ENCODE data around the gene PNPLA2.

The PNPLA2 gene

GRCh38 chr11:862696-863022 is 43.9 kb downstream of the PNPLA2 start:
- DNase-seq: no peak

- DNase-seq: no peak
Observed at GRCh38 chr11:863023-863909, 44.6 kb downstream of the PNPLA2 start.

- DNase-seq: no peak
Observed at GRCh38 chr11:863910-864827, 45.5 kb downstream of the PNPLA2 start.

DNA sequence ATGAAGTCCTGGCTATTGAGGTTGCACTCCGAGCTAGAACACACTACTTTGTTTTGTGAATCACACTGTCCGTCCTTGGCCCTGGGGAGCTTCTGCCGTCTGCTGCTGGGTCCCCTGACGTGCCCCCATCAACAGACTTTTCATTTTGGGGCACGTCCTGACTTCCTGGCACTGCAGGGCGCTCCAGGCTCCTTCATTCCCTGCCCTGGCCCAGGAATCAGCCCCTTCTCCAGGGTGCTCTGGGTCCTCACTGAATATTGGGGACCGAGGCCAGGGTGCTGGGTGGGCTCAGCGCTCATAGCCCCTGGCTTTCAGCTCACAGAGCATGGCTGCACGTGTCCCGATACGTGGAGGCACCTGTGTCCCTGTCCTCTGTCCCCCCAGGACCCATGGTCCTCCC is 46.2 kb downstream of the PNPLA2 start:
- no peak for DNase-seq

- DNase-seq: no peak
Observed at GRCh38 chr11:865462-866430, 47.0 kb downstream of the PNPLA2 start.

- DNase-seq: no peak
Observed at GRCh38 chr11:866481-866880, 47.8 kb downstream of the PNPLA2 start.

GRCh38 chr11:867856-868358 is 49.2 kb downstream of the PNPLA2 start:
- DNase-seq: no peak

GRCh38 chr11:868394-868793 is 49.7 kb downstream of the PNPLA2 start:
- DNase-seq: no peak

DNA sequence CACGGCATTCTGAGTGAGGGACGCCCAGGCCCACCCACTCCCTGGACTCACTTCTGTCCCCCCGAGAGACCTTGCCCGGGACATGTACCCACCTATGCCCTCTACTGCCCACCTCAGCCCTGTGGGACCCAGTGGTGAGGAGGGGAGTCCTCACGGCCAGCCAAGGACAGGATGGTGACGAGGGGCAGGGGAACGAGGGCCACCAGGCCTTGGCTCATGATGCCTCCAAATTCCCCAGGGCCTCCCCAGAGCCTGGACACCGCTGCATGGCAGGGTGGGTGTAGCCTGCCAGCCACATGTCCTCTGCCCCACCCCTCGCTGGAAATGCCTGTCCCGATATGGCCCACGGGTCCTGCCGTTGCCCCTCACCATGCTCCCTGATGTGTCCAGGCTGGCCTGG is 50.1 kb downstream of the PNPLA2 start:
- no peak for DNase-seq

GRCh38 chr11:869399-870126 is 50.8 kb downstream of the PNPLA2 start:
- no peak for DNase-seq

GRCh38 chr11:870127-870413 is 51.4 kb downstream of the PNPLA2 start:
- DNase-seq: no peak

DNA sequence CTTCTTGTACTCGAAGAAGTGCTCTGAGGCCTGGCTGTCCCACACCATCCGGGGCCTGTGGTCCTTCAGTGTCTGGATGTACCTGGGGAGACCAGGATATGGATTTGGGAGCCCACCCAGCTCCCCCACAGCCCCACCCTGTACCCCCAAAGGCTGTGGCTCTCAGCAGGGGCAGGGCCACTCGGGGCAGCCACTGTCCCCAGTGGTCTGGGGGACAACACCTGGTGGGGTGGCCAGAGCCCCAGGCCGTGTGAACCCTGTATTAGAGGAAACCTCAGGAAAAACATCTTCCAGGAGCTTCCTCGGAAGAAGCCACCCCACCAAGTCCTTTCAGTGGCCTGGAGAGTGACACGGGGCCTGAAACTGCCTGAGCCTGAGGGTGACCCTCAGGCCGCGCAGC is 51.7 kb downstream of the PNPLA2 start:
- DNase-seq: no peak

GRCh38 chr11:871472-871871 is 52.8 kb downstream of the PNPLA2 start:
- no peak for DNase-seq

- DNase-seq: no peak
Observed at GRCh38 chr11:872799-873198, 54.1 kb downstream of the PNPLA2 start.

DNA sequence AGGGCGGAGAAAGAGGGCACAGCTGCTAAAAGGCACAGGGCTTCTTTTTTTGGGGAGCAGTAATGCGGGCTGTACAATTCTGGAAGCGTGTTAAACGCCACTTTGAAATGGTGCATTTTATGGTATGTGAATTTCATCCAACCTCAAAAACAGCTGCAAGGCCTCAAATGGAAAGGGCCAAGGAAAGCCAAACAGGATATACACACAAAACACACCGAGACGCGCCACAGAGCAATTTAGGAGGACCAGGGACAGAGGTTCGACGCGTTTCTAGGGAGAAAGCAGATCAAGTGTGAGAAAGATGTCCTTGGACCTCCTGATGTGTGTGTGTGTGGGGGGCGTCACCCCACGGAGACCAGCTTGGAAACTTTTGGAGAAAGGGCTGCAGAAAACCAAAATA is 55.0 kb downstream of the PNPLA2 start:
- DNase-seq: no peak
